Loucy (cell line): Measurements from ENCODE around the gene FMN1.

Experiments used
- CTCF ChIP-seq: fragments of 200-600 bp; sonication (generic); conservative IDR thresholded peaks from 2 replicates; pipeline ENCODE4 v1.5.1; 2014; ENCODE audit warnings: mild to moderate bottlenecking, antibody characterized with exemption, low read length
- EZH2phosphoT487 ChIP-seq: fragments of 200-600 bp; IDR thresholded peaks from 2 replicates; pipeline ENCODE4 v1.6.1; 2018; ENCODE audit warnings: antibody characterized with exemption, mild to moderate bottlenecking, moderate library complexity, borderline replicate concordance

GRCh38 chr15:32857732-32858131 is 336.8 kb downstream of the FMN1 start:
- TF ChIP-seq EZH2phosphoT487 (no peak), CTCF (no peak)
